RKO (cell line): ENCODE data around the gene NFAT5.
"Not testable (repeated sequence)": the region's sequence is repeated elsewhere in the genome, so short reads cannot be mapped to it uniquely, and the experiment has no call there.

ENCODE experiments used
- DNase-seq: peaks from one replicate; pipeline ENCODE4 v3.0.0-alpha.2; 2016; ENCODE audit warnings: low spot score

The NFAT5 gene

GRCh38 chr16:69595127-69596036 is 29.6 kb downstream of the NFAT5 start:
- DNase-seq = peak; percentile 43

GRCh38 chr16:69596801-69597200 is 31.0 kb downstream of the NFAT5 start:
- DNase-seq = no peak

- DNase-seq = no peak
Measured at GRCh38 chr16:69598045-69598444, 32.3 kb downstream of the NFAT5 start.

GRCh38 chr16:69599731-69600130 is 34.0 kb downstream of the NFAT5 start:
- DNase-seq = no peak

DNA sequence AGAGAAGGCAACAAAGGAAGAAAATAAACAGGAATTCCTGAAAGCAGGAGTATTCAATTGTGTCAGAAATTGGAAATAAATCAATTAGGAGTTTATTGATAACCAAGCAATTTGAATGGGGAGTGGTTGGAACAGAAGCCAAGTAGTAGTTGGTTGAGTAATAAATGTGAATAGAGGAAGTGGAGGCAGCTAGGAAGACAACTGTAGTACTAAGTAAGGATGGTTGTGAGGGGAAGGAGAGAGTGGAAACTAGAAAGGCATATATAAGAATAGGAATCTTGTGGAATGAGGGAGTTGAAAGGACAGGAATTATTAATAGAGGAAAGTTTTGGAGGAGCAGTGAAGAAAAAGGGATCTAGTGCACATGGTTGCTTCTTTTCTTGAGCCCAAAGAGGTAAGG is 34.4 kb downstream of the NFAT5 start:
- no peak for DNase-seq

DNA sequence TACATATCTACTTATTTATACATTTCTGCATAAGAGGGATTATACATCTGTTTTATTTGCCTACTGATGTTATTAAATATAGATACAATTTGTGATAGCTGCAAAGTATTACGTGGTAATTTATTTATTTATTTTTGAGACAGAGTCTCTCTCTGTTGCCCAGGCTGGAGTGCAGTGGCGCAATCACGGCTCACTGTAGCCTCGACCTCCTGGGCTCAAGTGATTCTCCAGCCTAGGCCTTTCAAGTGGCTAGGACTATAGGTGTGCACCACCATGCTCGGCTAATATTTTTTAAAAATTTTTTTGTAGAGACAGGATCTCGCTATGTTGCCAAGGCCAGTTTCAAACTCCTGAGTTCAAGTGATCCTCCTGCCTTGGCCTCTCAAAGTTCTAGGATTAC is 35.5 kb downstream of the NFAT5 start:
- DNase-seq = no peak

DNA sequence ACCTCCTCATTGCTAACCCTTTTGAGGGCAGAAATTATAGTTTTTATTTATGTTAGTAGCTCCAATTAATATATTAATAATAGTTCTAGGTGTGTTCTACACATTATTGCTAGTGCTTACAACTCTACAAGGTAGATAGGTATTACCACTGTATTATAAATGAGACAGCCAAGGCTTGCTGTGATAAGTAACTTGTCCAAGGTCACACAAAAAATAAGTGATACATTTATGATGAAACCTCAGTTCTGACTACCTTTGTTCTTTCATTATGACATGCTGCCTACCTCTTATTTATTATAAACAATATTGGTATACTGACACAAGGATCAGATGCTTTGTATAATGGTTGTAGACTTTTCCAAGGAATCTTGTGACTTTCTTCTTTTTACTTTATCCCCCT is 41.2 kb downstream of the NFAT5 start:
- no peak for DNase-seq

DNA sequence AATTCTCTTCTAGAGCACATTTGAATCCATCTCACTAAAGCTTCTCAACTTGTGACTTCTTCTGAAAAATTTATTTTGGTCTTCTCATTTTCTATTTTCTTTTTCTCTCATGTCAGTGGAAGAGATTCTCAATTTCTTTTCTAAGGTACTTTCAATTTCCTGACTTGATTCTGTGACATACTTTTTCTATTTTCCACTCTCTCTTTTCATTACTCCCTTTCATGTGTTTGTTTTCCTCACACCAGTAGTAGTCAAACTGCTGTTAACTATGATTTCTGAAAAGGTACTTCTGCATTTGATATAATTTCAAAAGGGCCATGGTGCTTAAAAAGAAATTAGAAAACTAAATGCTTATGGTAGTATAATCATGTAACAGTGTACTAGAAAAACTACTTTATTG is 41.9 kb downstream of the NFAT5 start:
- no peak for DNase-seq

DNA sequence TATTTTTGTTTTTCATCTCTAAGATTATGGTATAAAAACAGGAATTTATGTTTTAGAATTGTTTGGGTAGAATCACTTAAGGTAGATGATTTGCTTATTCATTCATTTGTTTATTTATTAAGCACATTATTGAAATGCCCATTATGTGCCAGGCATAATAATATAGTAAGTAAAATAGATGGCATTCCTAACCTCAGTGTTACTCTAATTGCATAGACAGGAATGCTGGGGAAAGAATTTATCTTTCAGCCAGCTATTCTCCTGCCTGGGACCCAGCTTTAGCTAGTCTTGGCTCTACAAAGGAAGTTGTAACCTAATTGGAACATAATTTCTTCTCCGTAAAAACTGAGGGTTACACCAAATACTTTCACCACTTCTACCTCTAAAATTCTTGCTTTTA is 44.6 kb downstream of the NFAT5 start:
- DNase-seq = no peak

DNA sequence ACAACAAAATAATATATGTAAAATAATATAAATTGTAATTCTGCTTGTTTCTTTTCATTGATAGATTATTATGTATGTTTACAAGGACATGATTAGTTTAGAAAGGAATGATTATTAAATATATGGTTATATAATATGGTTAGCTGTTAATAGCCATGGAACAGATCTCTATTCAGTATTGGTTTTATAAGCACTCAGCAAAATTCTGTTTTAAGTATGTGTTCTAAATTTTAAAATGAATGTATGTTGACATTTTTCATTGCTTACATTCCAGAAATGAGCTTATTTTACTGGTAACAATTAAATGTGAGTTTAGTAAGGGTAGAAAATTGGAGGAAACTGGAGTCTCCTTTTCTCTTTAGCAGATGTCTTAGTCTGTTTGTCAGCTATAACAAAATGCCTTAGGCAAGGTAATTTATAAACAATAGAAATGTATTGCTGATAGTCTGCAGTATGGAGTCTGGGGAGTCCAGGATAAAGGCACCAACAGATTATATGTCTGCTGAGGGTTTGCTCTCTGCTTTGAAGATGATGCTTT is 45.4 kb downstream of the NFAT5 start:
- no peak for DNase-seq

DNA sequence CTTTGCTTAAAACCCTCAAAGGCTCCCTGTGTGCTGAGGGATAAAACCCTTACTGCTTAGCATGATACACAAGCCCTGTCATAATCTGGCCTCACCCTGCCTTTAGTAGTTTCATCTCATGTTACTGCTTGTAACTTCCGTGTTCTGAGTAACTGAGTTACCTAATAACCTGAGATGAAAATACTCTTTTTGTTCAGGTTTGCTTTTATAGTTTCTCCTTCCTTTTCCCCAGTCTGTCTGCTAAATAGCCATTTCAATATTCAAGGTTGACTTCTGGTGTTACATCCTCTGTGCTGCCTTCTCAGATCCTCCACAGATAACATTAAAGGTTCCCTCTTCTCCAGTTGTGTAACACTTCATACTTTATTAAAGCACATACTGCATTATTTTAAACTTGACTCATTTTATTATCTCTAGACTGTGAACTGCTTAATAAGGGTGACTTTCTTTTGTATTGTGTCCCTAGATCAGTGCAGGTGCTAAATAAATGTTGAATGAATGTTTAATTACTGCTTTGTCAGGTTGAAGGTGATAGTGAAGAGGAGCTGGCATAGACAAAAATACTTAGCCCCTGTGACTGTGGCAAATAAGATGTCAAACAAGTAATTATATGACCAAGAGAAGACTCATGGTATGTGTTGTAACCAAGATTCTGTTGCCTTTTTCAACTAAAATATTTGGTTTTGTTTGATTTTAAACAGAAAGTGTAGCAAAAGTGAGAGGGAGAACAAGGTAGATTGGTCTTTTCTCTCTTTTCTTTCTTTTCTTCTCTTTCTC is 47.8 kb downstream of the NFAT5 start:
- DNase-seq = no peak

DNA sequence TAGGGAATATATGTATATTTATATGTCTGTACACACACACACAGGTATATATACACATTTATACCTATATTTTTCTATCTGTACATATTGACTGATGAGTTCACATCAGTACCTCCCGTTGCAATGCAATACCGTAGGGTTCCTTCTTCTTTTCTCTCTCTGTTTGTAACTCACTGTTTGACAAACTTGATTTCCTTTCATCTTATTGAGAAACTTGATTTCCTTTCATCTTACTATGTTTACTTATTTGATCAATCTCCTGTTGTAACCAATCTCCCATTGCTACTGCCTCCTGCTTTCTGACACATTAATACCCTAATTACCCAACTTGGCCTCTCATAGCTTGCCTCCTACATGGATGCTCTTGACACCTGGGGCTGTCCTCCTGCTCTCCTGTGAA is 49.8 kb downstream of the NFAT5 start:
- DNase-seq = no peak

- DNase-seq = no peak
Measured at GRCh38 chr16:69616082-69616481, 50.3 kb downstream of the NFAT5 start.

DNA sequence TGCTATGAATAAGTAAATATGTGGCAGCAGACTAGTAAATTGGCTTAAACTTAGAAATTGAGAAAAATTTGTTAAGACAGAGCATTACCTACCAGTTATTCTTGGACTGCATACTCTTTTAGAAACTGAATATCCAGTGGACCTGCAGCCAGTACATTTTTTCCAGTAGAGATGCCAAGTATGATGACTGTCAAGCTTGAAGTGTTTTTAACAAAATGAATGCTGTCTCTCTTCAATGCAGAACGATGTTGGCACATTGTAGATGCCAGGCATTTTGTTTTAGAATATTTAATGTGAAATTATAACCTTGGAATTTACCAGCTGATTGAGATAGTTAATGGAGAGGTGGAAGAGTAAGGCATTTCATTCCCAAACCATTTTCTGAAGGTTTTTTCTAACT is 52.5 kb downstream of the NFAT5 start:
- no peak for DNase-seq

GRCh38 chr16:69618721-69619120 is 53.0 kb downstream of the NFAT5 start:
- DNase-seq = no peak

GRCh38 chr16:69619514-69619913 is 53.7 kb downstream of the NFAT5 start:
- no peak for DNase-seq

DNA sequence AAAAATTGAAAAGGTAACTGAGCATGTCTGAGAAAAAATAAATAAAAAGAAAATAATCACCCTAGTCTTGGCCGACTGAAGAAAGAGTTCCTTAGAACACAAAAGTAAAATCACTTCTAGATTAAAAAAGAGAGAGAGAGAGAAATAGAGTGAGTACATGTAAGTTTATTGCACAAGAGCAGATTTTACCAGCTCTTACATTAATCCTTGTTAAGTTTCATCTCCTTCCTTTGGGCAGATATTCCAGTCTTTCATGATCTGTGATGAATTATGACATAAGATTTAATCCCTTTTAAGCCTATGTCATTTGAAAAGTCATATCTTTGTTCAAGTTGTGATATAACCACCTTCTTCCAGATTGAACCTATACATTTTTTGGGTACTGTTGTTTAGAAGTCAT is 54.8 kb downstream of the NFAT5 start:
- DNase-seq = no peak

DNA sequence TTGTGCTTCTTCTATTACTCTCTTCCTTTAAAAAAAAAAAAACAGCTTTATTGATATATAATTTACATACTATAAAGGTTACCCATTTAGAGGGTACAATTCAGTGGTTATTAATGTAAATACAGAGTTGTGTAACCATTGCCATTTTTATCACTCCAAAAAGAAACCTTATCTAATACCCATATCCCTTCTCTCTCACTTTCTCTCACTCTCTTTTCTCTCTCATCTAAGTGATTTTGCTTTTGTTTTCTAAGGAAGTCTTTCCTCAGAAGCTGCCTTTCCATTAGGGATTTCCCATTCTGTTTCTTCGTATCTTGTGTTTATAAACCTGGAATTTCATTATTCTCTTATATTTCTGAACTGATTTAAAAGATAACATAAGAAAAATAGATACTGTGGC is 55.5 kb downstream of the NFAT5 start:
- DNase-seq = no peak

- DNase-seq = peak; percentile 21
Measured at GRCh38 chr16:69626256-69626655, 60.5 kb downstream of the NFAT5 start.

DNA sequence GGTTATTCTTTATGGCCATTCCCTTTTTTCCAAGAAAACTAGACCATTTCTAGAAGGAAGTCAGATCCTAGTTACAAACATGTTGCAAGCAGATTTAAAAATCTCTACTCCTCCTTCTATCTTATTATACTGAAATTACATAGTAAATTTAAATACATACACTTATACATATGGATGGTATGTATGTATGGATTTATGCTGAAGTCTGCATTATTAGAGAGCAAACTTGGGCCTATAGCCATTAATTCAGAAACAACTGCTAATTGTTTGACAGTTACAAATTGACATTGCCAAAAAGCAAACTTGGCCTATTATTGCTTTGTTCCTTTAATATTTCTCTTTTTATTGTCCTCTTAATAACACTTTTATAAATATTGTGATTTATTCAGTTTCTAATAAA is 67.1 kb downstream of the NFAT5 start:
- no peak for DNase-seq

GRCh38 chr16:69633375-69633774 is 67.6 kb downstream of the NFAT5 start:
- DNase-seq = no peak

- DNase-seq = not testable (repeated sequence)
Measured at GRCh38 chr16:69636563-69637146, 70.9 kb downstream of the NFAT5 start.
